Epidermal melanocyte (primary cell): ENCODE data around the gene KCNG4.
A peak's percentile ranks its signal among the peaks of the same experiment; 100 is the strongest.
"Not testable (repeated sequence)": the region's sequence is repeated elsewhere in the genome, so short reads cannot be mapped to it uniquely, and the experiment has no call there.

Experiments used
- DNase-seq: peaks from one replicate; pipeline ENCODE4 v3.0.0; 2011; ENCODE audit warnings: low spot score; ENCODE audit not compliant: insufficient read length

The KCNG4 gene

GRCh38 chr16:84207879-84208278, 31.9 kb downstream of the KCNG4 start:
- DNase-seq = no peak

DNA sequence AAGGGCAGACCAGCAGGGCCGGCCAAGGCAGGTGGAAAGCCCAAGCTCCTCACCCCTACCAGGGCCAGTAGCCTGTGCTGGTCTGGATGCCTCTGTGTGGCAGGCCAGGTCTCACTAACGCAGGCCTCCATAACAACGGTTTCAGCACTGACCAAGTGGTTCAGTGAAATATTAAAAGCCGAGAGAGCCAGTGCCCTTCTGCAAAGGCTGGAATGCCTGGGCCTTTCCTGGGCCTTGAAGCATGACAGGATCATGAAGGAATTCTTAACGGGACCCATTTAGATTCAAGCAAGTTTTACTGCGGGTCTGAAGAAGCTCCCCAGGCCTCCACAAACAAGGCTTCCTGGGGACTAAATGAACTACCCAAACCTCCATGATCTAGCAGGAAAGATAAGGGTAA, 32.6 kb downstream of the KCNG4 start:
- no peak for DNase-seq

- no peak for DNase-seq
Measured at GRCh38 chr16:84205976-84206691, 33.7 kb downstream of the KCNG4 start.

- DNase-seq = not testable (repeated sequence)
Measured at GRCh38 chr16:84205123-84205522, 34.7 kb downstream of the KCNG4 start.

DNA sequence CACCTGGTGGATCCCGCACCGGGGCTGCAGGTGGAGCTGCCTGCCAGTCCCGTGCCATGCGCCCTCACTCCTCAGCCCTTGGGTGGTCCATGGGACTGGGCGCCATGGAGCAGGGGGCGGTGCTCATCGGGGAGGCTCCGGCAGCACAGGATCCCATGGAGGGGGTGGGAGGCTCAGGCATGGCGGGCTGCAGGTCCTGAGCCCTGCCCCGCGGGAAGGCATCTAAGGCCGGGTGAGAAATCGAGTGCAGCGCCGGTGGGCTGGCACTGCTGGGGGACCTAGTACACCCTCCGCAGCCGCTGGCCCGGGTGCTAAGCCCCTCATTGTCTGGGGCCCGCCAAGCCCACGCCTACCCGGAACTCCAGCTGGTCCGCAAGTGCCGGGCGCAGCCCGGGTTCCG, 35.3 kb downstream of the KCNG4 start:
- not testable (repeated sequence) for DNase-seq

GRCh38 chr16:84199861-84200260, 40.0 kb downstream of the KCNG4 start:
- no peak for DNase-seq

DNA sequence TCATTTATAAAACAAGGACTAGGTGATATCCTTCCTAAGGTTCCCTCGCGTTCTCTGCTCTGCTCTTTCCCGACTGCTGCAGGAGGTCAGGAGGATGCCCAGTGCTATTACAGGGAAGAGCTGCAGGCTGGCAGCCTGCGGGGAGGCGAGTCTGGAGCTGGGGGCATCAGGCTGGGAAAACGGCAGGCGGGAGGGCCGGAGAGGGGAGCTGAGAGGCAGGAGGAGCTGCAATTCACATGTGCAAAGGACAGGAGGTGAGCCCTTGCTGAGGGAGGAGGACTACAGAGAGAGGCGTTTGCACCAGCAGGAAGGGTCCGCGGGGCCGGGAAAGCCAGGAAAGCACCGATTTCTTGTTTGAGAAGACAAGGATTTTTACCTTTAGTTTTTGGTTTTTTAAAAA, 40.7 kb downstream of the KCNG4 start:
- DNase-seq = no peak

- DNase-seq = no peak
Measured at GRCh38 chr16:84198401-84198800, 41.4 kb downstream of the KCNG4 start.

DNA sequence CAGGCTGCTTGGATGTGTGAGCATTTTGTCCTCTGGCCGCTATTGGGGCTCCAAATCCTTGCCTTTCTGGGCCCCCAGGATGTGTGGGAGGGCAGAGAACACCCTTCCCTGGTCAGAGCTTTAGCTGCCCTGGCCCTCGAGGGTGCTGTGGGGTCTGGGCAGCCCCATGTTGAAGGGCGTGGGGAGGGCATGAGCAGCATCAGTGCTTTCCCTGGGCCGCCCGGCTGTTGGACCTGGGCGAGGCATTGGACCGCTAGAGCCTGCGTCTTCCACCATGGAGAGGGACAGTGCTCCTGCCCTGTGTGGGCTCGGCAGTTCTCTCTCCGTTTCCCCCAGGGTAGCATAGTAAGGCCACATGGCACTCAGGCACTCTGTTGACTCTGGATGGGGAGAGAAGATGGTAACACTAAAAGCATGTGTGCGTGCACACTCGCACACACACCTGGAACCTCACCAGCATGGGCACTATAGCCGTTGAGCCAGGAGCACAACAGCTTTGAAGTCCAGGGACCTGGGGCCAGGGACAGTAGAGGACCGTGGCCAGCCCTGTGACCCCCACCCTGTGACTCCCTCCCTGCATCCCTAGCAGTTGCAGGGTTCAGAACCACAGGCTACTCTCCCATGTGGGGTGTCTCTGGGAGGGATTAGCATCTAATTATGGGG, 42.2 kb downstream of the KCNG4 start:
- no peak for DNase-seq

- no peak for DNase-seq
Measured at GRCh38 chr16:84196727-84197394, 43.0 kb downstream of the KCNG4 start.

DNA sequence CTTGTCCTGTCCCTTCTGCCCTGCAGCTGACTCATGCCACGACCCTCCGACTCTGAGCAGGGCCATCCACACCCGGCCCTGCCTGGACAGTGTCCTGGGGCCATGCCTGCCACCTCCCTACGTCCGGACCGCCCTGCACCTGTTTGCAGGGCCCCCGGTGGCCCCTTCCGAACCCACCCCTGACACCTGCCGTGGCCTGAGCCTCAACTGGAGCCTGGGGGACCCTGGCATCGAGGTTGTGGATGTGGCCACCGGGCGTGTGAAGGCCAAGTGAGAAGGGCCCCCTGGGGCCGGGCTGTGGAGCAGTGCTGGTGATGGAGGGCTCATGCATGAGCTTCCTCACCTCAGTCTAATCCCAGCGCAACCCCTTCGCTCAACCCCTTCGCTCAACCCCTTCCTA, 43.7 kb downstream of the KCNG4 start:
- DNase-seq = no peak

- DNase-seq = no peak
Measured at GRCh38 chr16:84195201-84196093, 44.4 kb downstream of the KCNG4 start.

GRCh38 chr16:84194470-84195200, 45.2 kb downstream of the KCNG4 start:
- no peak for DNase-seq

DNA sequence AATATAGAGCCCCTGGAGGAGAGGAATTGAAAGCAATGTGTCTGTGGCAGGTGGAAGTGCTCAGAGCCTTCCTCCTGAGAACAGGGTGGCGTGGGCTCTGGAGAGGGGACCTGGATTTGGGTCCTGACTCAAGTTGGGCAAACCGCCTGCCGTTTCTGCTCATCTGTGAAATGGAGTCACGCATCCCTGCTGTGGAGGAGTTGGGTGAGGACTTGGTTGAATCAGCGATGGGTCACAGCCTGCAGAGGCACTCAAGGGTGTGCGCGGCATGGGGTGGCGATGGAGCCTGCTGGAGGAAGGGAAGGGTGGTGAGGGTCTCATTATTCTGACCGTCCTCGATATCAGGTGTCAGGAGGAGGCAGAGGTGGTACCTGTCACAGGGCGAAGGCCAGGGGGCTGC, 45.8 kb downstream of the KCNG4 start:
- no peak for DNase-seq

DNA sequence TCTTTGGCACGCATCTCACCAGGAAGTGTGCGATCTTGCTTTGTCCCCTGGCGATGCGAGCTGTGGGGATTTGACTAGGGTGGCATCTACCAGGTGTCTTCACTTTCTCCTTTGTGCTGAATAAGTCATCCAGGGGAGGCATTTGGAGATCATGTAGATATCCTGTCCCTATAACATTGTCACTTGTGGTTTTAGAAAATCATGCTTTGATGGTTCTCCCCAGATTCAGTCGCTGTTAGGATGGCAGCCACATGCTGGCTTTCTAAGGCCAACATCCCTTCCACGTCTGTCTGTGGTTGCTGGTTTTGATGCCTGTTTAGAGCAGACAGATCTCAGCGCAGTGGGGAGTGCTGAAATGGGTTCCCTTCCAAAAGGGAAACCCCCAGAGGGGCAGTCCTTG, 46.3 kb downstream of the KCNG4 start:
- no peak for DNase-seq

GRCh38 chr16:84191466-84191865, 48.3 kb downstream of the KCNG4 start:
- no peak for DNase-seq

- no peak for DNase-seq
Measured at GRCh38 chr16:84190731-84191388, 49.0 kb downstream of the KCNG4 start, which contains the start of gene ADAD2. Gene ADAD2, plus strand, starts transcription at chr16:84191157. Its CDS starts 74 bp downstream, at chr16:84191231.

GRCh38 chr16:84186685-84187437, 53.0 kb downstream of the KCNG4 start, which contains the start of gene TAF1C:
Gene TAF1C, minus strand, starts transcription at chr16:84187057. Its CDS starts 2,069 bp downstream, at chr16:84184988.
- peak; percentile 98 for DNase-seq

DNA sequence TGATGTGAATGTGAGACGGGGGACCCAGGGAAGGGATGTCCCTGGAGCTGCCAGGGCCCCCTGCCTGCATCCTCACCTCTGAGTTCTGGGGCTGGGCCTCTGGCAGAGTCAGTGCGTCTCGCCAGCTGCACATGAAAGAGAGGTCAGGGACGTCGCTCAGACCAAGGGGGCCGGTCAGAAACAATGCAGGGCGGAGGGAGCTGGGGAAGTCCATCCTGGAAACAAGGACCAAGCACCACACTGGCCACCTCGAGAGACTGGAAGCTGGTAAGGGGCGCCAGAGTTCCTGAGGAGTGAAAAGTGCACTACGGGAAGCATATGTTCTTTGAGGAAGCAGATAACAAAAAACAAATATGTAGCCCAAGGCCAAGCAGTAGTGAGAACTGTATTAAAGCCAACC, 55.0 kb downstream of the KCNG4 start:
- DNase-seq = no peak
